ENCODE data around the gene ZNF107.

GRCh38 chr7:64687249-64687648 is 21.3 kb downstream of the ZNF107 start:
- no peak for TF ChIP-seq POLR2A (IDR thresholded peaks at IDR 0.05; ENCODE audit: low read depth, low read length)
- TF ChIP-seq POLR2AphosphoS5 (IDR thresholded peaks at IDR 0.05; ENCODE audit: low read depth, low read length): no peak
- no peak for TF ChIP-seq TAF1 (IDR thresholded peaks at IDR 0.05; ENCODE audit: borderline replicate concordance, low read depth, low read length)

Data from GM12892 (cell line).